GM12878 (cell line): Measurements from ENCODE around the gene ACTMAP. TPM values are rescaled to one million over a fixed set of nuclear protein-coding genes. Genes with fewer than 3 reads are reported as not detected.

Experiments
- ATF7 ChIP-seq: fragments of 450-650 bp; IDR thresholded peaks from 2 replicates; pipeline ENCODE4 v1.6.1; 2016; ENCODE audit warnings: low read depth, mild to moderate bottlenecking
- BCLAF1 ChIP-seq: fragments of 450-650 bp; IDR thresholded peaks from 2 replicates; pipeline ENCODE4 v1.6.1; 2017; ENCODE audit warnings: antibody characterized with exemption, mild to moderate bottlenecking, moderate library complexity
- BMI1 ChIP-seq: fragments of 450-650 bp; IDR thresholded peaks from 2 replicates; pipeline ENCODE4 v1.6.1; 2016; ENCODE audit warnings: mild to moderate bottlenecking, moderate library complexity, borderline replicate concordance
- BRCA1 ChIP-seq: IDR thresholded peaks from 2 replicates; pipeline ENCODE4 v1.6.1; 2011; ENCODE audit warnings: low read depth, low read length, improper control_type of control experiment
- CHD2 ChIP-seq: IDR thresholded peaks from 2 replicates; pipeline ENCODE4 v1.6.1; 2011; ENCODE audit warnings: low read depth, low read length, improper control_type of control experiment, borderline replicate concordance
- CHD4 ChIP-seq: fragments of 200-600 bp; sonication (generic); IDR thresholded peaks from 2 replicates; pipeline ENCODE4 v1.6.1; 2016; ENCODE audit warnings: mild to moderate bottlenecking
- GABPA ChIP-seq: IDR thresholded peaks from 2 replicates; pipeline ENCODE4 v1.6.1; 2014; ENCODE audit warnings: antibody characterized with exemption, low read depth, mild to moderate bottlenecking, inconsistent platforms
- HCFC1 ChIP-seq: fragments of 150-350 bp; IDR thresholded peaks from 2 replicates; pipeline ENCODE4 v1.6.1; 2014; ENCODE audit warnings: low read length
- MEF2B ChIP-seq: fragments of 450-650 bp; IDR thresholded peaks from 2 replicates; pipeline ENCODE4 v1.6.1; 2018; ENCODE audit warnings: mild to moderate bottlenecking, moderate library complexity; ENCODE audit not compliant: partially characterized antibody, poor library complexity, severe bottlenecking
- MTA3 ChIP-seq: IDR thresholded peaks from 2 replicates; pipeline ENCODE4 v1.6.1; 2012; ENCODE audit warnings: low read length, inconsistent platforms, borderline replicate concordance
- MYC ChIP-seq: IDR thresholded peaks from 2 replicates; pipeline ENCODE4 v1.6.1; 2011; ENCODE audit warnings: mild to moderate bottlenecking, low read length, moderate library complexity, inconsistent platforms; ENCODE audit not compliant: insufficient read depth, insufficient replicate concordance, insufficient read length, severe bottlenecking
- PAX8 ChIP-seq: fragments of 450-650 bp; IDR thresholded peaks from 2 replicates; pipeline ENCODE4 v1.6.1; 2017; ENCODE audit warnings: mild to moderate bottlenecking, moderate library complexity
- POLR2AphosphoS2 ChIP-seq: IDR thresholded peaks from 2 replicates; pipeline ENCODE4 v1.6.1; 2011; ENCODE audit warnings: low read depth, mild to moderate bottlenecking, low read length, improper control_type of control experiment, moderate library complexity
- SMAD5 ChIP-seq: IDR thresholded peaks from 2 replicates; pipeline ENCODE4 v1.6.1; 2016; ENCODE audit warnings: antibody characterized with exemption, low read depth
- SMARCA5 ChIP-seq: fragments of 450-650 bp; IDR thresholded peaks from 2 replicates; pipeline ENCODE4 v1.6.1; 2017; ENCODE audit warnings: mild to moderate bottlenecking
- SREBF2 ChIP-seq: IDR thresholded peaks from 2 replicates; pipeline ENCODE4 v1.6.1; 2012; ENCODE audit warnings: mild to moderate bottlenecking, low read length
- STAT3 ChIP-seq: IDR thresholded peaks from 2 replicates; pipeline ENCODE4 v1.6.1; 2011; ENCODE audit warnings: low read depth, low read length, improper control_type of control experiment
- TAF1 ChIP-seq: IDR thresholded peaks from 2 replicates; pipeline ENCODE4 v1.6.1; 2011; ENCODE audit warnings: mild to moderate bottlenecking, low read depth, low read length, borderline replicate concordance
- TCF12 ChIP-seq: IDR thresholded peaks from 2 replicates; pipeline ENCODE4 v1.6.1; 2011; ENCODE audit warnings: low read depth, mild to moderate bottlenecking, low read length
- USF2 ChIP-seq: IDR thresholded peaks from 2 replicates; pipeline ENCODE4 v1.6.1; 2011; ENCODE audit warnings: low read depth, low read length, improper control_type of control experiment, borderline replicate concordance
- ZNF217 ChIP-seq: fragments of 450-650 bp; IDR thresholded peaks from 2 replicates; pipeline ENCODE4 v1.6.1; 2017; ENCODE audit warnings: antibody characterized with exemption, mild to moderate bottlenecking
- ZNF274 ChIP-seq: IDR thresholded peaks from one replicate; pipeline ENCODE4 v1.8.0; 2011; ENCODE audit not compliant: insufficient read length, insufficient read depth
- ZNF384 ChIP-seq: IDR thresholded peaks from 2 replicates; pipeline ENCODE4 v1.6.1; 2012; ENCODE audit warnings: low read depth, mild to moderate bottlenecking, low read length, improper control_type of control experiment, borderline replicate concordance
- ZNF687 ChIP-seq: fragments of 450-650 bp; IDR thresholded peaks from 2 replicates; pipeline ENCODE4 v1.6.1; 2017; ENCODE audit warnings: mild to moderate bottlenecking, moderate library complexity
- polyA plus RNA-seq, 11 experiments: library from polyadenylated mRNA; depleted of rRNA in 4 of 11; unstranded in 6 of 11; stranded (reverse) in 5 of 11; fragments of >200 nt; fragmentation: Nextera tagmentation in 4 of 11; fragmentation: Illumina TruSeq in 1 of 11; extraction: Ambion mirVana in 4 of 11; extraction: Trizol in 1 of 11; gene quantifications; 1 replicate in 1 of 11; 2 replicates in 10 of 11; pipeline versions ENCODE4 v1.2.1 to v1.2.3, GENCODE V29; 2011 to 2016; ENCODE audit warnings: inconsistent platforms in 2 of 11, missing spikeins in 2 of 11, low read depth in 1 of 11
- total RNA-seq, 4 experiments: library from RNA; depleted of rRNA in 3 of 4; stranded (reverse); fragments of >200 nt in 3 of 4; fragmentation: Illumina TruSeq in 1 of 4; extraction: Trizol in 1 of 4; gene quantifications; 2 replicates each; pipeline versions ENCODE4 v1.2.1 to v1.2.3, GENCODE V29; 2013 to 2021

Gene ACTMAP
- total and polyA plus RNA-seq, 10 of the 15 experiments (the other 5 are each of a cell fraction or from before 2014, with no cell fraction given), result 3.0 to 26.2 (median 11.1) TPM

- TF ChIP-seq PAX8 (no peak), ZNF687 (no peak), BRCA1 (0 out of 2 replicates have a peak, but pooled peaks have one; percentile 3), ZNF217 (no peak), MTA3 (no peak), ZNF384 (no peak), ATF7 (no peak), TCF12 (no peak), SMARCA5 (no peak), CHD2 (peak; percentile 96), MEF2B (no peak), SREBF2 (peak; percentile 49; the same call in 1 of the 2 replicates), STAT3 (no peak), BMI1 (no peak), POLR2AphosphoS2 (peak; percentile 50; the same call in 1 of the 2 replicates), USF2 (no peak), CHD4 (no peak), TAF1 (no peak; the same call in 1 of the 2 replicates), MYC (no peak), BCLAF1 (no peak), GABPA (peak; percentile 51; the same call in 1 of the 2 replicates), SMAD5 (peak; percentile 60; the same call in 1 of the 2 replicates), ZNF274 (no peak), HCFC1 (no peak; the same call in 1 of the 2 replicates)
Measured at GRCh38 chr19:40777937-40778705, 27.8 kb upstream of the ACTMAP start, which contains the start of gene RAB4B (continued).
